Stimulated activated CD4-positive, alpha-beta T cell treated with anti-CD3 and anti-CD28 coated beads, Interleukin-1b, Interleukin-23, amount 100 ng/mL, for 24 hours (primary cell): ENCODE results near the gene CINP.

Experiments used
- DNase-seq, 4 experiments: peaks; one replicate each; pipeline ENCODE4 v3.0.0-alpha.2; 2020; ENCODE audit warnings: low read depth in 4 of 4, low spot score in 1 of 4

The CINP gene

GRCh38 chr14:102362545-102363181 lies at the start of gene CINP, which contains the start of gene TECPR2:
TSS of gene CINP (minus strand) at chr14:102362890. CDS start at chr14:102362851, 39 bp downstream.
TSS of gene TECPR2 (plus strand) at chr14:102362941. CDS start at chr14:102376722, 13,781 bp downstream.
- peak; percentile 95 to 98 (median 96) for DNase-seq

DNA sequence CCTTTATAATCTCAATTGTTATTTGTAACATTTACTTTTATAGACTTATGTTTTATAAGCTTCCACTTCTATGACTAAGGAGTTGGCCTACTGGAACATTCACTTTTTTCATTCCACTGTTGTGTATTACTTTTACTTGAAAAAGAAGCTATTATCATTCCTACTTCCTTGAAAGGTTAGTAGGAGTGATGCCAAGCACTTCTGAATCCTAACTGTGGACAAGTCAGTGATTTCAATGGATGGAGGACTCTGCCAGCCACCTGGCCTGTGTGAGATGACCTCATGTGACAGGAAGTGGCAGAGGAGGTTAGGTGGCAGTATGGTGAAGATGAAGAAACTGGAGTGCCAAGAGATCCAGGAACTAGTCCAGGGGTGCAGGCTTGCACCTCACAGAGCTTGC lies 46.0 kb upstream of the CINP start:
- DNase-seq: no peak

DNA sequence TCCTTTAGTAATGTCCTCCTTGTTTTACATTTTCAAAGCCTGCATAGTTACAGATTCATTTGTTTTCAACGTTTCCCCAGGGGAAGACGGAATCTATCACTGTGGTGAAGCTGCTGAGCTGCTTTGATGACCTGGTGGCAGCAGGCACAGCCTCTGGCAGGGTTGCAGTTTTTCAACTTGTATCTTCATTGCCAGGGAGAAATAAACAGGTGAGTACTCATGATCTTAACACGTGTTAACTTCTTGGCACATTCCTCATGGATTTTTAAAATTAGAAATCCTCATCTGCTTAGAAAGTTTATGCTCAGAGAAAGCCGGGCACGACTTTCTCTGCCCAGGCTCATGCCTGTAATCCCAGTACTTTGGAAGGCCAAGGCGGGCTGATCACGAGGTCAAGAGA lies 44.6 kb upstream of the CINP start:
- DNase-seq: no peak

DNA sequence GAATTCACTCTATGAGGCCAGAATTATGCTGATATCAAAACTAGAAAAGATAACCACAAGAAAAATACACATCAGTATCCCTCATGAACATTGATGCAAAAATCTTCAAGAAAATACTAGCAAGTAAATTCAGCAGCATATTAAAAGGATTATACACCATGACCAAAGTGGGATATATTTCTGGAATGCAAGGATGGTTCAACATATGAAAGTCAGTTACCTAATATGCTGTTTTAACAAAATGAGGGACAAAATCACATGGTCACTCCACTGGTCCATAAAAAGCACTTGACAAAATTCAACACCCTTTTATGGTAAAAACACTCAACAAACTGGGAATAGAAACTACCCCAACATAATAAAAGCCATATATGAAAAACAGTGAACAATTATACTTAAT lies 40.3 kb upstream of the CINP start:
- DNase-seq: no peak

GRCh38 chr14:102396521-102396920 lies 33.8 kb upstream of the CINP start:
- no peak for DNase-seq

DNA sequence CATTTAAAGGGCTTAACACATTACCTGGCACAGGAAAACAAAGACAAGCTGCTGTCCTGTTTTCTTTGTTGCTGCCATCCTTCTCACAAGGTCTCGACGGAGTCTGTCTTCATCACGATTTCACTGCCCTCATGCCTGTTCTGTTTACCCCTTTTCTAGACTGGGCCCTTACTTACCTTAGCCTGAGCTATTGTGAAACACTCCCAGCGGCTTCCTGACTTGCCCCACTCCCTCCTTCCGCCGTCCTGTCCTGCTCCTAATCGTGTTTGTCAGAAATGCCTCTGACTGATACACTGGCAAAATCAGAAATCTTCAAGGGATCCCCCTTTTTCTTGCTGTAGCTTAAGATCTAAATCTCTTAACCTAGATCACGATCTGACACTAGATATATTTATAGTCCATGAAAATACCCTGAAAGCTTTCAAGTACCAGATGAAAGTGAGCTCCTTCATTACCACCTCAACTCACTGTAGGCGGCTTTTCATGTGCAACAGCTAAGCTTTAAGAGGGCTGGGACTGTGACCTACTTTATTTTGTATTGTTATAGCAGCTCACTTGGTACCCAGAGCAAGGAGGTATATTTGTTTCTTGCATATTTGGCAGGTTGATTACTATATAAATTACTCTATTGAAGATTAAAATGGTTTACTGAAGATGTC lies 32.2 kb upstream of the CINP start:
- no peak for DNase-seq

DNA sequence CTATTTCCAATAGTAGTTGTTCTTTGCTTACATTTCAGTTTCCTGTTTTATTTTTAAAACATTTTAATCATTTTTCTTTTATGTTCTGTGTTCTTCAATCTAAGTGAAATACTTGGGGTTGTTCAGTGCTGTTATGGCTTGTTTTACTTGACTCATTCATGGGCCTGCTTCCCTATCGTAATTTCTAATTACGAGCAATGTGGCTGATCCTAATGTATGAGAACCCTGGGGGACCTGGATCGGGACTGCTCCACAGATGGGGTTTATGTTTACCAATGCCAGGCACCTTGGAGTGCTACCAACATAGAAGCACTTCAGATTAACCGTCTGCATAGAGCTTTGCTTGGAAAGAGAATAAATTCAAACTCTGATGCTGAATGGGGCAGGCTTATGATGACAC lies 29.8 kb upstream of the CINP start:
- no peak for DNase-seq

GRCh38 chr14:102390064-102390855 lies 27.6 kb upstream of the CINP start:
- no peak for DNase-seq

DNA sequence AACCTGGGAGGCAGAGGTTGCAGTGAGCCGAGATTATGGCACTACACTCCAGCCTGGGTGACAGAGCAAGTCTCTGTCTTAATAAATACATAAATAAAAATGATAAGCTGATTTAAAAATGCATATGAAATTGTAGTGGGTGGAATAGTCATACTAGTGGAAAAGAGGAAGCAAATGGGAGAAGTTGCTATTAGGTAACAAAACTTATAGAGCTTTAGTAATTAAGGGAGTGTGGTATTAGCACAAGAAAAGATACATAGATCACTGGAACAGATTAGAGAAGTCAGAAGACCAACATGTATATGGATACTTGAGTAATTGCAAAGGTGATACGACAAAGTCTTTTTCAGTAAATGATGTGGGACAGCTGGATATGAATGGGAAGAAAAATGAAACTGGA lies 26.6 kb upstream of the CINP start:
- DNase-seq: no peak

DNA sequence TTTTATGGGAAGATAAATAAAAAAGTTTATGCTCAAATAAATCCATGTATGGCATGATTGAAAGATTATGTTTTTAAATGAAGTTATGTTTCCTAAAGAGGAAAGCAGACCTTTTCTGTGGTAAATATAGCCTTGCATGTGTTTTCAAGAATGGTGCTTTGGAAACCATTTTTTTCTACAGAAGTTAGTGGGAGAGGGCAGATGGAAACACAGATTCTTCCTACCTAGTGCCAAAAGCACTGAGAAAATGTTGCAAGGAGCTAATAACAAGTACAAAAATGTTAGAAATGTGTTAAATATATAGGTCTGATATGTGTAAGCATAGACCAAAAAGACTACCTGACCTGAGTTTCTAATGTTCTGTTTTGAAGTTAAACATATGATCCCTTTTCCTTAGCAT lies 24.4 kb upstream of the CINP start:
- no peak for DNase-seq

- no peak for DNase-seq
Measured at GRCh38 chr14:102378830-102379229, 16.1 kb upstream of the CINP start.

DNA sequence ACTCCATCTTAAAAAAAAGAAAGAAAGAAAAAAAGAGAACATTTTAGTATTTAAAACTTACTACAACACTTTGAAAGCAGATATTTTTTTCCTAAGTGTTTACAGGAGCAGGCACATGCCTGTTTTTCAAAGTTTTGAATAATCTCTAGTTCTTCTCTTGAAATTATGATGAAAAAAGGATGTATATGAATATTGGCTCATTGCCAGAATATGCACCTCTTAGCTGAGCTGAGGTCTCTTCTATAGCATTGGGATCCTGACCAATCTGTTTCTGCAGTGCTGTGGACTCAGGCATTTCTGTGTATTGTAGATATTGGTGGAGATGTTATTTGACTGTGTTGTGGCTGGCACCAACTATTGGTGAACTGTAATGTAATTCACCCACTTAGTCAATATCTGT lies 15.0 kb upstream of the CINP start:
- no peak for DNase-seq

GRCh38 chr14:102375119-102375518 lies 12.4 kb upstream of the CINP start:
- no peak for DNase-seq

- no peak for DNase-seq
Measured at GRCh38 chr14:102374264-102374663, 11.6 kb upstream of the CINP start.

- DNase-seq: no peak
Measured at GRCh38 chr14:102373110-102373509, 10.4 kb upstream of the CINP start.

GRCh38 chr14:102371361-102371760 lies 8.7 kb upstream of the CINP start:
- DNase-seq: no peak

DNA sequence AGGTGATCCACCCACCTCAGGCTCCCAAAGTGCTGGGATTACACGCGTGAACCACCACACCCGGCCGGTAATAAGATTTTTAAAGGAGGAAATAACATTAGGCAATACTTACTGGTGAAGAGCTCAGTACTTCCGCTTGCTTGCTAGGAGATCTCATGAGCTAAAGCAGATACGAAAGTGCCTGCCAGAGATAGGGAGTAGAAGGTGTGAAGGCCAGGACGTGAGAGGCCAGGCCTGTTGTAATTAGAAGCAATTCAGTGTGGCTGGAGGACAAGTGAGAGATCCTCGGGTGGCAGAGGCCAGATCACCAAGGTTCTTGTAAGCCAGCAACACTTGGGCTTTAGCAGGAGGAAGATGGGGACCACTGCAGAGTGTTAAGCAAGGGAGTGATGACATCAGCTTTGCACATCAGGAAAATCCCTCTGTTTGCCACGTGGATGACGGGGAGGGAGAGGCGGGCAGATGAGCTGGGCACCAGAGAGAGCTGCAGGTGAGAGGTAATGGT lies 7.7 kb upstream of the CINP start:
- no peak for DNase-seq

GRCh38 chr14:102363182-102363943 lies 673 bp upstream of the CINP start:
- DNase-seq: peak in 1 of 4 experiments; percentile 29

- peak in 3 of 4 experiments; percentile 21 to 52 (median 47) for DNase-seq
Measured at GRCh38 chr14:102362084-102362483, 606 bp downstream of the CINP start.

DNA sequence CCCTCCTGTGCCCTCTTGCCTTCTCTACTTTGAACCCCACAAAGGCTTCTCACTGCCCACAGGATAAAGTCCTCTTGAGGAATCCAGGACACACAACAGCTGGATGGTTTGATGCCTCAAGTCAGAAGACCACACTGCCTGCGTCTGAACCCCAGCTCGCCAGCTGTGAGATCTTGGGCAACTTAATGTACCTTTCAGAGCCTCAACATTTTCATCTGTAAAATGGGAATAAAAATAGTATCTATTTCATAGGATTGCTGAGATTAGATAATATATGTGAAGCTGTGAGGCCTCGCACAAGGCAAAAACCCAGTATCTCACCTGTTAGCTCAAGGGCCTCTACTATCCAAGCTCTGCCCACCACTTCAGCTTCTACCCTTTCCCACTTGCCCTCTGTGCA lies 2.3 kb downstream of the CINP start:
- no peak for DNase-seq

- DNase-seq: no peak
Measured at GRCh38 chr14:102359341-102359740, 3.3 kb downstream of the CINP start.
